Ishikawa (cell line): Measurements from ENCODE around the gene RWDD2A.

Experiments
- CEBPB ChIP-seq: IDR thresholded peaks from 2 replicates; pipeline ENCODE4 v1.6.1; 2012
- CREB1 ChIP-seq: IDR thresholded peaks from 2 replicates; pipeline ENCODE4 v1.6.1; 2012; ENCODE audit warnings: low read depth
- EGR1 ChIP-seq: IDR thresholded peaks from 2 replicates; pipeline ENCODE4 v1.6.1; 2012
- EP300 ChIP-seq: IDR thresholded peaks from 2 replicates; pipeline ENCODE4 v1.6.1; 2012; ENCODE audit warnings: borderline replicate concordance
- FOXM1 ChIP-seq: IDR thresholded peaks from 2 replicates; pipeline ENCODE4 v1.6.1; 2012; ENCODE audit warnings: low read depth, borderline replicate concordance
- NFIC ChIP-seq: IDR thresholded peaks from 2 replicates; pipeline ENCODE4 v1.6.1; 2012
- RAD21 ChIP-seq: IDR thresholded peaks from 2 replicates; pipeline ENCODE4 v1.6.1; 2012; ENCODE audit warnings: low read depth
- TAF1 ChIP-seq: IDR thresholded peaks from 2 replicates; pipeline ENCODE4 v1.6.1; 2012; ENCODE audit warnings: low read depth, mild to moderate bottlenecking
- TCF12 ChIP-seq: IDR thresholded peaks from 2 replicates; pipeline ENCODE4 v1.6.1; 2012; ENCODE audit warnings: low read depth
- TEAD4 ChIP-seq: IDR thresholded peaks from 2 replicates; pipeline ENCODE4 v1.6.1; 2012
- YY1 ChIP-seq: IDR thresholded peaks from 2 replicates; pipeline ENCODE4 v1.6.1; 2012; ENCODE audit warnings: low read depth
- ZBTB7A ChIP-seq: IDR thresholded peaks from 2 replicates; pipeline ENCODE4 v1.6.1; 2012; ENCODE audit warnings: low read depth
- TF ChIP-seq, protein P1 (sequence below): IDR thresholded peaks from 2 replicates; pipeline ENCODE4 v1.6.1; 2012
- TF ChIP-seq, protein P2 (sequence below): IDR thresholded peaks from 2 replicates; pipeline ENCODE4 v1.6.1; 2012
- TF ChIP-seq, protein P3 (sequence below): IDR thresholded peaks from 2 replicates; pipeline ENCODE4 v1.6.1; 2012; ENCODE audit warnings: low read depth, mild to moderate bottlenecking

Gene RWDD2A

DNA sequence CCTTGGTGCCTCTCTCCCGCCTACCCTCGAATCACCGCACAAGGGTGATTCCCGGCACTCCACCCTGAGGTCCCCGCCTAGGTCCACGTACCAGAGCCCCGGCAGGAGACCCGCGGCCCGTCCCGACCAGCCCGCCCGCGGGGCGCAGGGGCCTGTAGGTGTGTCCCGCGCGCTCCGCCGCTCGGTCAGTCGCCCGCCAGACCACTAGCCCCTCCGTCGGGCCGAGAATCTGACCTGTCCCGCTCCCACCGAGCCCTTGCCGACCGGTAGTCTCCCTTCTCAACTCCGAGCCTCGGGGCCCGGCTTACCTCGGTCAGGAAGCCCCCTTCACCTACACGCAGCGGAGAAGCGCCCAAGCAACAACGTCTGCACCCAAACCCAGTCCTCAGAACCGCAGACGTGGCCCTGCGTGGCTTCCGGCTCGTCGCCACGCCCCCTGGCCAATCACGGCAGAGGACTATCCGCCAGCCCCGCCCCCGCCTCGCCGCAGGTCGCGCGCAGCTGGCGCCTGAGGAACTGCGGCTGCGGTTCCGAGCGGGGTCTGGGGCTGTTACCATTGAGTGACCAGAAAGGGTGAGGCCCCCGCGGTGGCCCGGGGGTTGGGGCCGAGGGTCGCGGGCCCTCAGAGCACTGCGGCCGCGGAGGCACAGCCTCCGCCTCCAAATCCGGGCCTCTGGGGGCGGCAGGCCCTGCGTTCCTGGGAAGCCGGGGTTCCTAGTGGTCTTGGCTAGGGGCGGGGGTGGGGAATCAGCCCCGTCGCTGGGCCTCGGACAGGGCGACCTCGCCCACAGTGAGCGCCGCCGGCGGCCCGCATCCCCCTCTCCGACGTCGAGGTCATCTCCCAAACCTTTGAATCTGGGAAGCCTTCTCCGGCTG, at the start of gene RWDD2A, which contains the start of gene PGM3:
RWDD2A (plus strand) TSS at position 487 of the 876 bp plus-strand sequence. CDS start 1,095 bp downstream, outside the sequence.
PGM3 (minus strand) TSS at position 395 of the 876 bp plus-strand sequence. CDS start 2,253 bp downstream, outside the sequence.
- TF ChIP-seq, protein P1, sequence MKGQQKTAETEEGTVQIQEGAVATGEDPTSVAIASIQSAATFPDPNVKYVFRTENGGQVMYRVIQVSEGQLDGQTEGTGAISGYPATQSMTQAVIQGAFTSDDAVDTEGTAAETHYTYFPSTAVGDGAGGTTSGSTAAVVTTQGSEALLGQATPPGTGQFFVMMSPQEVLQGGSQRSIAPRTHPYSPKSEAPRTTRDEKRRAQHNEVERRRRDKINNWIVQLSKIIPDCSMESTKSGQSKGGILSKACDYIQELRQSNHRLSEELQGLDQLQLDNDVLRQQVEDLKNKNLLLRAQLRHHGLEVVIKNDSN: no peak
- TF ChIP-seq FOXM1: no peak
- TF ChIP-seq, protein P2, sequence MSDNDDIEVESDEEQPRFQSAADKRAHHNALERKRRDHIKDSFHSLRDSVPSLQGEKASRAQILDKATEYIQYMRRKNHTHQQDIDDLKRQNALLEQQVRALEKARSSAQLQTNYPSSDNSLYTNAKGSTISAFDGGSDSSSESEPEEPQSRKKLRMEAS: 0 out of 2 replicates have a peak, but pooled peaks have one; percentile 21
- no peak for TF ChIP-seq NFIC
- TF ChIP-seq TCF12: no peak
- no peak; the same call in 1 of the 2 replicates for TF ChIP-seq CREB1
- TF ChIP-seq TAF1: peak; percentile 84
- TF ChIP-seq, protein P3, sequence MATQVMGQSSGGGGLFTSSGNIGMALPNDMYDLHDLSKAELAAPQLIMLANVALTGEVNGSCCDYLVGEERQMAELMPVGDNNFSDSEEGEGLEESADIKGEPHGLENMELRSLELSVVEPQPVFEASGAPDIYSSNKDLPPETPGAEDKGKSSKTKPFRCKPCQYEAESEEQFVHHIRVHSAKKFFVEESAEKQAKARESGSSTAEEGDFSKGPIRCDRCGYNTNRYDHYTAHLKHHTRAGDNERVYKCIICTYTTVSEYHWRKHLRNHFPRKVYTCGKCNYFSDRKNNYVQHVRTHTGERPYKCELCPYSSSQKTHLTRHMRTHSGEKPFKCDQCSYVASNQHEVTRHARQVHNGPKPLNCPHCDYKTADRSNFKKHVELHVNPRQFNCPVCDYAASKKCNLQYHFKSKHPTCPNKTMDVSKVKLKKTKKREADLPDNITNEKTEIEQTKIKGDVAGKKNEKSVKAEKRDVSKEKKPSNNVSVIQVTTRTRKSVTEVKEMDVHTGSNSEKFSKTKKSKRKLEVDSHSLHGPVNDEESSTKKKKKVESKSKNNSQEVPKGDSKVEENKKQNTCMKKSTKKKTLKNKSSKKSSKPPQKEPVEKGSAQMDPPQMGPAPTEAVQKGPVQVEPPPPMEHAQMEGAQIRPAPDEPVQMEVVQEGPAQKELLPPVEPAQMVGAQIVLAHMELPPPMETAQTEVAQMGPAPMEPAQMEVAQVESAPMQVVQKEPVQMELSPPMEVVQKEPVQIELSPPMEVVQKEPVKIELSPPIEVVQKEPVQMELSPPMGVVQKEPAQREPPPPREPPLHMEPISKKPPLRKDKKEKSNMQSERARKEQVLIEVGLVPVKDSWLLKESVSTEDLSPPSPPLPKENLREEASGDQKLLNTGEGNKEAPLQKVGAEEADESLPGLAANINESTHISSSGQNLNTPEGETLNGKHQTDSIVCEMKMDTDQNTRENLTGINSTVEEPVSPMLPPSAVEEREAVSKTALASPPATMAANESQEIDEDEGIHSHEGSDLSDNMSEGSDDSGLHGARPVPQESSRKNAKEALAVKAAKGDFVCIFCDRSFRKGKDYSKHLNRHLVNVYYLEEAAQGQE: no peak
- TF ChIP-seq ZBTB7A: peak; percentile 83
- no peak for TF ChIP-seq RAD21
- TF ChIP-seq YY1: no peak
- 0 out of 2 replicates have a peak, but pooled peaks have one; percentile 7 for TF ChIP-seq EGR1
- no peak for TF ChIP-seq TEAD4
- no peak for TF ChIP-seq CEBPB
- TF ChIP-seq EP300: no peak

DNA sequence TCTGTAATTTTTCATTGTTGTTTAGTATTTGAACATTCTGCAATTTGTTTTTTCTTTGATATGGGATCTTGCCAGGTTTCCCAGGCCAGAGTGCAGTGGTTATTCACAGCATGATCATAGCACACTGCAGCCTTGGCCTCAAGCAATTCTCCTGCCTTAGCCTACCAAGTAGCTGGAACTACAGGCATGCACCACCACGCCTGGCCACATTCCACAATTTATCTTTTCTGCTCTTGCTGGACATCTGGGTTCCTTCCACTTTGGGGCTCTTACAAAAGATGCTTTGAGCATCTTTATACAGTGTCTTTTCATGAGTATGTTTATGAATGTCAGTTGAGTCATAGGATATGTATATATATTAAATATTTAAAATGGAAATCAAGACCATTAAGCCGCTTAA, 42.0 kb upstream of the RWDD2A start:
- TF ChIP-seq, protein P3: no peak
- TF ChIP-seq TCF12: no peak
- TF ChIP-seq FOXM1: no peak
- TF ChIP-seq EP300: no peak
- TF ChIP-seq ZBTB7A: no peak
- TF ChIP-seq RAD21: no peak
- TF ChIP-seq TEAD4: no peak
- TF ChIP-seq CREB1: no peak
- TF ChIP-seq, protein P1: no peak
- no peak for TF ChIP-seq CEBPB
- TF ChIP-seq TAF1: no peak

DNA sequence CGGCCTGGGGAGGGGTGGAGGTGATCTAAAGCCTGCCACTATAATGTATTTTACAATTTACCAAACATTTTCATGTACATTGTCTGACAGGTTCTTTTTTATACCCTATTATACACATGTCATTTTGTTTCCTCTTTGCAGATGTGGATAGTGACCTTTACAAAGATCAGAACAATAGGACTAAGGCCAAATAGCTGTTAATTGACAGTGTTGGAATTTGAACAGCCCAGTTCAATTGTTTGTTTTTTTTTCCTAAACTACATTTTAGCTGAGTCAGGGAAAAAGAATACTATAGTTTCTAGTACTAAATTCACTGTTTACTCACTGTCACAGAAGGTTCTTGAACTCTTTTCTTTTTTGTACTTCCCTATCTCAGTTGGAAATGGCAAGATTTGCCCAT, 40.2 kb upstream of the RWDD2A start:
- TF ChIP-seq CEBPB (no peak), CREB1 (no peak), EP300 (no peak), YY1 (no peak), RAD21 (no peak), NFIC (no peak), TAF1 (no peak), EGR1 (no peak), ZBTB7A (no peak), TEAD4 (no peak), TCF12 (no peak), FOXM1 (no peak)
- TF ChIP-seq, protein P2: no peak
- TF ChIP-seq, protein P3: no peak
